ENCODE measurements around the gene USP31. TPM values are rescaled to one million over a fixed set of nuclear protein-coding genes. Genes with fewer than 3 reads are reported as not detected.

Gene USP31
- total and polyA plus RNA-seq, 2 donors from 2014 or later: 3.5 to 19.7 TPM

DNA sequence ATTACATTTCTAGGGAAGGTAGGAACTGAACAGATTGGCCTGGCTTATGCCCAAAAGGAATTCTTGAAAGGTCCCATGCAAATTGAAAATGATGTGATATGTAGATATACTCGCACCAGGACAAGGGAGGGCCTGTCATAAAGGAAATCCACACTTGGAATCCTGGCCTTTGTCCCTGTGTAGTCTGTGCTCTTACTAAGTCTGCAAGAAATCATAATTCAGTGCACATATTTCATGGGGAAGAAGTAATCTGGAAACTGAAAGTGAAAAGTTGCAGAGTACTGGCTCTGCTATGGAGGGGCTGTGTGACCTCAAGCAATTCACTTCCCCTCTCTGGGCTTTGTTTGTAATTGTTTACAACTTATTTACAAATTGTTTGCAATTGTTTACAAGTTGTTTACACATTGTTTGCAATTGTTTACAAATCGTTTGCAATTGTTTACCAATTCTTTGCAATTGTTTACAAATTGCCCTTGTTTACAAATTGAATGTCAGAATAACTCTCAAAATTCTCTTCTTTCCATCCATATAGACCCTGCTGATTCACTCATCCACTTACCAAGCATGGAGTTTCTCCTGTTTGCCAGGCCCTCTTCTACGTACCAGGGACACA, 46.2 kb upstream of the USP31 start:
- peaks cover 0 to 5% (median 0%) of the 10 kb centered on the region in 3 donors for H3K4me1 ChIP-seq (ENCODE audit: control insufficient read depth in 2 of 3, insufficient read depth in 2 of 3, low read depth in 1 of 3, low read length in 3 of 3)
- H3K9me3 ChIP-seq (ENCODE audit: control insufficient read depth in 2 of 3, insufficient read depth in 1 of 3, low read length in 3 of 3): no peaks in the 10 kb centered on the region
- no peak for DNase-seq
- TF ChIP-seq, protein P1, sequence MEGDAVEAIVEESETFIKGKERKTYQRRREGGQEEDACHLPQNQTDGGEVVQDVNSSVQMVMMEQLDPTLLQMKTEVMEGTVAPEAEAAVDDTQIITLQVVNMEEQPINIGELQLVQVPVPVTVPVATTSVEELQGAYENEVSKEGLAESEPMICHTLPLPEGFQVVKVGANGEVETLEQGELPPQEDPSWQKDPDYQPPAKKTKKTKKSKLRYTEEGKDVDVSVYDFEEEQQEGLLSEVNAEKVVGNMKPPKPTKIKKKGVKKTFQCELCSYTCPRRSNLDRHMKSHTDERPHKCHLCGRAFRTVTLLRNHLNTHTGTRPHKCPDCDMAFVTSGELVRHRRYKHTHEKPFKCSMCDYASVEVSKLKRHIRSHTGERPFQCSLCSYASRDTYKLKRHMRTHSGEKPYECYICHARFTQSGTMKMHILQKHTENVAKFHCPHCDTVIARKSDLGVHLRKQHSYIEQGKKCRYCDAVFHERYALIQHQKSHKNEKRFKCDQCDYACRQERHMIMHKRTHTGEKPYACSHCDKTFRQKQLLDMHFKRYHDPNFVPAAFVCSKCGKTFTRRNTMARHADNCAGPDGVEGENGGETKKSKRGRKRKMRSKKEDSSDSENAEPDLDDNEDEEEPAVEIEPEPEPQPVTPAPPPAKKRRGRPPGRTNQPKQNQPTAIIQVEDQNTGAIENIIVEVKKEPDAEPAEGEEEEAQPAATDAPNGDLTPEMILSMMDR (IDR thresholded peaks at IDR 0.05; ENCODE audit: borderline replicate concordance, extremely low read depth, insufficient read depth): no peak
- H3K36me3 ChIP-seq (ENCODE audit: control insufficient read depth in 2 of 3, insufficient read depth in 3 of 3, low read length in 3 of 3): no peaks in the 10 kb centered on the region
- no peak overlapping the region for H3K9ac ChIP-seq (ENCODE audit: low read length in 3 of 3)
- H3K27me3 ChIP-seq (ENCODE audit: control insufficient read depth, insufficient read depth, low read length): no peaks in the 10 kb centered on the region
- H3K27ac ChIP-seq (ENCODE audit: low read depth in 2 of 2, low read length in 2 of 2): no peak overlapping the region
- no peak for FAIRE-seq
- H3K4me3 ChIP-seq (ENCODE audit: low read length in 3 of 3): no peak overlapping the region
- intact Hi-C loops (cut with DNase I): no loop called here

DNA sequence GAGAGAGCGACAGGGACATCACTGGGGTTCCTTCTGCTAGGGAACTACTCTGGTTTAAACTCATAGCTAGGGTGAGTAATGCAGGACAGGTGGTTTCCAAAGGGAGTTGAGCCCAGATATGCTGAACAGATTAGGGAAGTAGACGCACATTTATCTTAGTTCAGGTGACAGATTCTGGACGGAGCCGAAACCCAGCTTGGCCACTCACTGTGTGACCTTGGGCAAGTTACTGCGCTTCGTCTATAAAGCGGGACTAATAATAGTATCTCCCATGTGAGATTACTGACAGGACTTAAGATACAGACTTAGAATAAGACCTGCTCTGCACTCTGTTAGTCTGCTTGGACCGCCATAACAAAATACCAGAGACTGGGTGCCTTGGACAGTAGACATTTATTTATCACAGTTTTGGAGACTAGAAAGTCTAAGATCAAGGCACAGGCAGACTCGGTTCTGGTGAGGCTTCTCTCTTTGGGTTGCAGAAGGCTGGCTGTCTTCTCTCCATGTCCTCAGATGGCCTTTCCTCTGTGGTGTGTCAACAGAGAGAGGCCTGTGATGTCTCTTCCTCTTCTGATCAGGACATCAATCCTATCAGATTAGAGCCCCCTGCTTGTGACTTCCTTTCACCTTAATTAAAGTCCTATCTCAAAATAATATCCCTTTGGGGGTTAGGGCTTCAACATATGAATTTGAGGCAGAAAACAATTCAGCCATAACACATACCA, 45.4 kb upstream of the USP31 start:
- H3K9ac ChIP-seq (ENCODE audit: low read length in 3 of 3): no peak overlapping the region
- H3K27ac ChIP-seq (ENCODE audit: low read depth in 2 of 2, low read length in 2 of 2): no peak overlapping the region
- TF ChIP-seq, protein P1 (IDR thresholded peaks at IDR 0.05; ENCODE audit: borderline replicate concordance, extremely low read depth, insufficient read depth): no peak
- FAIRE-seq: no peak
- H3K36me3 ChIP-seq (ENCODE audit: control insufficient read depth in 2 of 3, insufficient read depth in 3 of 3, low read length in 3 of 3): no peaks in the 10 kb centered on the region
- no peaks in the 10 kb centered on the region for H3K27me3 ChIP-seq (ENCODE audit: control insufficient read depth, insufficient read depth, low read length)
- DNase-seq: no peak
- no peak overlapping the region for H3K4me3 ChIP-seq (ENCODE audit: low read length in 3 of 3)
- peaks cover 0 to 5% (median 0%) of the 10 kb centered on the region in 3 donors for H3K4me1 ChIP-seq (ENCODE audit: control insufficient read depth in 2 of 3, insufficient read depth in 2 of 3, low read depth in 1 of 3, low read length in 3 of 3)
- intact Hi-C loops (cut with DNase I): no loop called here
- H3K9me3 ChIP-seq (ENCODE audit: control insufficient read depth in 2 of 3, insufficient read depth in 1 of 3, low read length in 3 of 3): no peaks in the 10 kb centered on the region

DNA sequence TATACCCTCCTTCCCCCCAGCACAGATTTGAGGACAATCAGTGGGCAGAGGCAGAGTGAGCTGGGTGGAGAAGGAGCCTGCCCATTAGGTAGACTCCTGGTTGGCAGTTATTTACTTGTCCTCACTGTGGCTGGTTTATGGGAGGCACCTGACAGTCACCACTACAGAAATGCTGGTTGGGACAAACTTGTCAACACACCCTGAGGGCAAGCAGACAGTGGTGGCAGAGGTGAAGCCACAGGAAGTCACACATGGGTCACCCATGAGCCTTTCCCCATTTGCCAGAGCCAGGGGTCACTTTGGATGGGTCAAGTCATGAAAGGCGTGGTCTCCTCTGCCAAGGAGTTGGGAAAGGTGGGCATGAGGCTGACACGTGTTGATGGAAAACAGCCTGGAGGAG, 39.7 kb upstream of the USP31 start:
- intact Hi-C loops (cut with DNase I): no loop called here
- H3K9me3 ChIP-seq (ENCODE audit: control insufficient read depth in 2 of 3, insufficient read depth in 1 of 3, low read length in 3 of 3): no peaks in the 10 kb centered on the region
- no peak overlapping the region for H3K4me3 ChIP-seq (ENCODE audit: low read length in 3 of 3)
- no peak for DNase-seq
- H3K9ac ChIP-seq (ENCODE audit: low read length in 3 of 3): no peak overlapping the region
- H3K4me1 ChIP-seq (ENCODE audit: control insufficient read depth in 2 of 3, insufficient read depth in 2 of 3, low read depth in 1 of 3, low read length in 3 of 3): no peaks in the 10 kb centered on the region
- H3K36me3 ChIP-seq (ENCODE audit: control insufficient read depth in 2 of 3, insufficient read depth in 3 of 3, low read length in 3 of 3): no peaks in the 10 kb centered on the region
- TF ChIP-seq, protein P1 (IDR thresholded peaks at IDR 0.05; ENCODE audit: borderline replicate concordance, extremely low read depth, insufficient read depth): no peak
- H3K27ac ChIP-seq (ENCODE audit: low read depth in 2 of 2, low read length in 2 of 2): no peak overlapping the region
- FAIRE-seq: no peak
- H3K27me3 ChIP-seq (ENCODE audit: control insufficient read depth, insufficient read depth, low read length): no peaks in the 10 kb centered on the region

Data from kidney (tissue), 14 donors.